NCI-H2029 treated with DMSO at 0.1 percent for 48 hours (cell line): ENCODE data around the gene ACTN1.
A peak's percentile ranks its signal among the peaks of the same experiment; 100 is the strongest.
"Not testable (repeated sequence)": the region's sequence is repeated elsewhere in the genome, so short reads cannot be mapped to it uniquely, and the experiment has no call there.

Experiments used
- DNase-seq: peaks from one replicate; lab custom pipeline; 2025; lab: John Stamatoyannopoulos, UW

Gene ACTN1

GRCh38 chr14:68979021-68979721, at the start of gene ACTN1:
ACTN1 (minus strand) TSS chr14:68979302; CDS start chr14:68979056, 246 bp downstream.
- peak; percentile 19 for DNase-seq

GRCh38 chr14:69027242-69027913, 48.3 kb upstream of the ACTN1 start:
- DNase-seq: no peak

- no peak for DNase-seq
These were observed 43.9 kb upstream of the ACTN1 start for GRCh38 chr14:69023035-69023434.

GRCh38 chr14:69022093-69022492, 43.0 kb upstream of the ACTN1 start:
- not testable (repeated sequence) for DNase-seq

- no peak for DNase-seq
These were observed 38.6 kb upstream of the ACTN1 start for GRCh38 chr14:69017706-69018105.

- DNase-seq: no peak
These were observed 35.7 kb upstream of the ACTN1 start for GRCh38 chr14:69014829-69015259.

- peak; percentile 48 for DNase-seq
These were observed 35.1 kb upstream of the ACTN1 start for GRCh38 chr14:69013943-69014782.

- DNase-seq: no peak
These were observed 33.3 kb upstream of the ACTN1 start for GRCh38 chr14:69012256-69012953.

GRCh38 chr14:69010648-69011047, 31.5 kb upstream of the ACTN1 start:
- DNase-seq: no peak

- DNase-seq: no peak
These were observed 29.4 kb upstream of the ACTN1 start for GRCh38 chr14:69008421-69008884.

- DNase-seq: no peak
These were observed 27.2 kb upstream of the ACTN1 start for GRCh38 chr14:69006346-69006745.

- DNase-seq: no peak
These were observed 26.5 kb upstream of the ACTN1 start for GRCh38 chr14:69005432-69006148.

GRCh38 chr14:69004731-69005431, 25.8 kb upstream of the ACTN1 start:
- no peak for DNase-seq

GRCh38 chr14:69003626-69004025, 24.5 kb upstream of the ACTN1 start:
- no peak for DNase-seq

GRCh38 chr14:69002069-69002468, 23.0 kb upstream of the ACTN1 start:
- DNase-seq: no peak

GRCh38 chr14:69001375-69001774, 22.3 kb upstream of the ACTN1 start:
- DNase-seq: no peak

GRCh38 chr14:68998062-68998461, 19.0 kb upstream of the ACTN1 start:
- no peak for DNase-seq

- DNase-seq: no peak
These were observed 16.6 kb upstream of the ACTN1 start for GRCh38 chr14:68995731-68996130.

GRCh38 chr14:68994056-68994455, 15.0 kb upstream of the ACTN1 start:
- no peak for DNase-seq

- DNase-seq: no peak
These were observed 8.5 kb upstream of the ACTN1 start for GRCh38 chr14:68987653-68988036.
